MV-4-11 (cell line): ENCODE results near the gene S100A6.
"Not testable (repeated sequence)": the region's sequence is repeated elsewhere in the genome, so short reads cannot be mapped to it uniquely, and the experiment has no call there.

Experiments used
- DNase-seq: peaks from one replicate; lab custom pipeline; 2025; lab: John Stamatoyannopoulos, UW

Gene S100A6

DNA sequence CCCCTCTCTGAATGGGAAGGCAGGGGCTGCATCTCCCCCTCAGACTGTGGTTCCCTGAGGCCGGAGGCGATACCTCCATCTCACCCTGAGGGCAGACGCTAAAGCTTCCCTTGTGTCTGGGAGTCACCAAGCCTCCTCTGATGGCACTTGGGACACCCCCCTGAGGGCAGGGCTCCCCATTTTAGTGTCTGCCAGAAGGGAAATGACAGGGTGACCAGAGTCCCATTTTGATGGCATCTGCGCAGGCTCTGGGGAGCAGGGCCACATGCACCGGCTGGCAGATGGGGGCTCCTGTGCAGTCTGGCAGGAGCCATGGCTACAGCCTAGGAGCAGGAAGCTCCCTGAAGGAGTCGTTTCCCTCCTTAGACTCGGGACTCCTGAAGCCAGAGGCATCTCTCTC, 28.2 kb upstream of the S100A6 start:
- no peak for DNase-seq

DNA sequence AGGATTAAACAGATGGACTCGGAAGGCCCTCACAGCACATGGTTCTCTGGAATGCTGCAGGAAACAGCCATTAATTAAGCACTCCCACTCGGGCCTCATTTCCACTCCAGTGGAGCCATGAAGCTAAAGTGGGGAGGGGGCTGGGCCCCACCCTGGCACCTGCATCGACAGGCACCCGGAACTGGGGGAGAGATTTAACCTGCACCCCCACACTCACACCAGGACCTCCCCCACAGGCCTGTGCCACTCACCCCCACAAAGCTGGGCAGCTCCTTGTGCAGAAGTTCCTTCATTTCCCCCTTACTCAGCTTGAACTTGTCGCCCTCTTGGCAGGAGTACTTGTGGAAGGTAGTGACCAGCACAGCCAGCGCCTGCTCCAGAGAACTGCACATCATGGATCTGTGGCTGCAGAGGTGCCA, 27.7 kb upstream of the S100A6 start:
- DNase-seq: no peak

DNA sequence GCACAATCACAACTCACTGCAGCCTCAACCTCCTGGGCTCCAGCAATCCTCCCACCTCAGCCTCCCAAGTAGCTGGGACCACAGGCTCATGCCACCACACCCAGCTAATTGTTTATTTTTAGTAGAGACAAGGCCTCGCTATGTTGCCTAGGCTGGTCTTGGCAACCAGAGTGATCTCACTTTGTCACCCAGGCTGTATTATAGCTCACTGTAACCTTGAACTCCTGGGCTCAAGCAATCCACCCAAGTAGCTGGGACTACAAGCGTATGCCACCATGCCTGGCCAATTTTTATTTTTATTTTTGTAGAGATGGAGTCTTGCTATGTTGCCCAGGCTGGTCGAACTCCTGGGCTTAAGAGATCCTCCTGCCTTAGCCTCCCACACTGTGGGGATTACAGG, 26.2 kb upstream of the S100A6 start:
- DNase-seq: not testable (repeated sequence)

DNA sequence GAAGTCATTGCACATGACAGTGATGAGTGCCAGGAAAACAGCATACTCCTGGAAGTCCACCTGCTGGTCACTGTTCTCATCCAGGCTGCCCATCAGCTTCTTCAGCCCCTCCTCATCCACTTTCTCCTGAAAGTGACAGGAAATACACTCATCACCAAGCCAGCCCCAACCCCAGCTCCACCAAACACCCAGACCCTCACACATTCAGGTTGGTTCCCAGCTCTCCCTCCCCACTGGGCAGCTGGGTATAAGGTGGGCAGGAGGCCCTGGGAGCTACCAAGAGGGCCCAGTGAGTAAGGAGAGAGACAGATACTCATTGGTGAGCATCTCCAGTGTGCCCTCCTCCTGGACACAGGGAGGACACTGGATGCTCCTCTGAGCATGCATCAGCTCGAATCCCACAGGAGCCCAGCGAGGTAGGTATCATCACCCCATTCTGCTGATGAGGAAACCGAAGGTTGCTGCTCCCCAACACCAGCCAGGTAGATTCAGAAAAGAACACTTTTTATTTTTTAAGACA, 25.7 kb upstream of the S100A6 start:
- DNase-seq: no peak

DNA sequence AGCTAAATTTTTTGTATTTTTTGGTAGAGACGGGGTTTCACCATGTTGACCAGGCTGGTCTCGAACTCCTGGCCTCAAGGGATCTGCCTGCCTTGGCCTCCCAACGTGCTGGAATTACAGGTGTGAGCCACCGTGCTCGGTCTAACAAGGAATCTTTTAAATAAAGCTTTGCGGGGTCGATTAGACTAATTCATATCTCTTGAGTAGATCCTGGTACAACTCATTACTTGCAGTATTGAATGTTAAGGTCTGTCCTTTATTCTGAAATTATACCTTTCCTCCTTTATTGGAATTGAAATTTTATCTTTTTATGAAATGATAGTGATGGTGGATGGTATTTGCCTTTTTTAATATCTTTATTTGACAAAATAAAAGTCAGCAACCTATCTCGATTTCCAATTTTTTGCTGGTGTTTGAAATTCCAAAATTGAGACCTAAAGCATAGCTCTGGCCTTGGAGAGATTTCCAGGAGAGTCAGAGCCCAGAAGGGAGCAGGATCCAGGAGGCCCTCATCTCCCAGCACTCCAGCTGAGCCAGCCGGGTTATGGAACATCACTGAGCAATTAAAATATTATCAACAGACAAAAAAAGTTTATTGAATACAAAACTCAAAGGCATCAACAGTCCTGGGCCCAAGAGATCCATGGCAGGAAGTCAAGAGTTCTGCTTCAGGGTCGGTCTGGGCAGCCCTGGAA, 25.1 kb upstream of the S100A6 start:
- no peak for DNase-seq

DNA sequence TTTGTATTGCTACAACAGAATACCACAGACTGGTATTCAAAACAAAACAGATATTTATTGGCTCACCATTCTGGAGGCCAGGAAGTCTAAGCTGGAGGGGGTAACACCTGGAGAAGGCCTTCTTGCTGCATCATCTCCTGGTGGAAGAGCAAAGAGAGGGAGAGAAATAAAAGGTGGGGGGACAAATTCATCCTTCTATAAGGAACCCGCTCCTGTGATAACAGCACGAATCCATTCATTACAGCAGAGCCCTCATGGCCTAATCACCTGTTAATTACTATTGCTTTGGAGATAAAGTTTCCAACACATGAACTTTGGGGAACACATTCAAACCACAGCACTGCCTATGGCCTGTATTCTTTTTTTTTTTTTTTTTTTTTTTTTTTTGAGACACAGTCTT, 24.4 kb upstream of the S100A6 start:
- DNase-seq: no peak

DNA sequence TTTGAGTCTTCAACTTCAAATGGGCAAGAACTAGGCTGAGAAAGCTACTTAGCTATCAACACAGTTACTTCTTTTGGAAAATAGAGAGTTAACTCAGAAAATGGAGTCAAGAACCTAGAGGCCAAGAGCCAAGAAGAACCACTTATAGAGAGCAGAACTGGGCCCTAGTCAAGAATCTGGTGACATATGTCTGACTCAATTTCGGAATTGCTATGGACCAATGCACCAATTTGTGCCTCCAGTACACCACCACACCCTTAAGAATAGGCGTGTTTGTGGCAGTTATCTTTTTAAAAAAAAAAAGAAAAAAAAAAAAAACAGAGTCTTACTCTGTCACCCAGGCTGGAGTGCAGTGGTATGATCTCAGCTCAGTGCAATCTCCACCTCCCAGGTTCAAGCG, 22.1 kb upstream of the S100A6 start:
- DNase-seq: no peak

DNA sequence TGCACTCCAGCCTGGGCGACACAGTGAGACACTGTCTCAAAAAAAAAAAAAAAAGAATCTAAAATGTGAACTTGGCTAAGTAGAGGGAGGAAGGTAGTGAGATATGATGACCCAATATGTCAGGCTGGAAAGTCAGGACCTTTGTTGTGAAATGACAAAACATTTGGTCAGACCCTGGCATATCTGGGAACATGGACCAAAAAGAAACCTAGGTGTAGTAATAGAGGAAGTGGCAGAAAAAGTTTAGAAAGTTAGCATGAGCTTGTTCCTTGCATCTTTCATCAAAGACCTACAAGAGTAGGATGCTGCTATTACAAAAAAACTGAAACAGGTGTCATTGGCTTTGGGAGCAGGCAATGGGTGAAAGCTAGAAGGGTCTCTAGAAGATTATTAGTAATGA, 20.6 kb upstream of the S100A6 start:
- DNase-seq: peak; percentile 43

DNA sequence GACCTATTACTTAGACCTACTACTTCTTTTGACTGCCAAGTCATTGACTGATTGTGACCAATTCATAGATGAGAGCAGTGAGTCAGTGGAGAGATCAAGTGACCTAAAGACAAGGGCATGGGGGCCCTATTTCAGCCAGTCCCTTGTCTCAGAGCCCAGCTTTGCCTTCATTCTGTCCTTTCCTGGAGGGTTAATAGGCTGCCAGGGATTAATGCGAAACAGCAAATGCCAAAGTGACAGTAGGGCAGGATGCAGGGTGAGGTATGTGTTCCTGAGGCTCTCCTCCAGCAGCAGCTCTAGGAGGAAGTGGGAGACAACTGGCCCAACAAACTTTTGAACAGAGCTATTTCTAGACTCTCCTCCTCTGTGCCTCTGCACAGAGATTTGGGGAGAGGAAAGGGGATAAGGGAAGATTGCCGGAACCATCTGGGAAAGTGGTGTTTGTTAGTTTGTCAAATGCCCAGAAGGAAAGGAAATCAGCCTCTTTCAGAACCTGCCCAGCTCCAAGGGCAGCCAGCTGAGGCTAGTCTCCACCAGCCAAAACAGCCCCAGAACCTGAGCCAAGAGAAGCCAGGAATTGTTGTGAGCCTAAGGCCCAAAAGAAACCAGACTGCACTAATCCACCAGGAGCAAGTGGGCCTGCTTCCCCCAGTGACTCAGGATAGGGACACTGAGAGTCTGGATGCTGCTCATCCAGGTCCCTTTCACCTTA, 18.2 kb upstream of the S100A6 start:
- peak; percentile 56 for DNase-seq

DNA sequence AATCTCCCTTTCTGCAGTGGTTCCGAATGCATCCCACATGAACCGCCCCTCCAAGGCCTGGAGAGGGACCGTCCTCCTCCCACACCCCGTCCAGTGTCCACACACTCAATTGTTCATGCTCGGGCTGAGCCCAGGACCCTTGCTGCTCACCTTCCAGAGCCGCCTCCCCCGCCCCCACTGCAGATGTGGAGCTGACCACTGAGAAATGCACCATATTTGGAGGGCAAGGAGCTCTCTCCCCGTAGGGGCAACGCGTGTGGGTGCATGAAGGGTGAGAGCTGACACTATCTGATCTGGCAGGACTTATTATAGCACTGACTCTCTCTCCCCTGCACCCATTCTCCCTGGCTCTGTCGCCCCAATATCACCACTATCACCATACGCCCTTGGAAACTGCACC, 17.3 kb upstream of the S100A6 start:
- DNase-seq: no peak

DNA sequence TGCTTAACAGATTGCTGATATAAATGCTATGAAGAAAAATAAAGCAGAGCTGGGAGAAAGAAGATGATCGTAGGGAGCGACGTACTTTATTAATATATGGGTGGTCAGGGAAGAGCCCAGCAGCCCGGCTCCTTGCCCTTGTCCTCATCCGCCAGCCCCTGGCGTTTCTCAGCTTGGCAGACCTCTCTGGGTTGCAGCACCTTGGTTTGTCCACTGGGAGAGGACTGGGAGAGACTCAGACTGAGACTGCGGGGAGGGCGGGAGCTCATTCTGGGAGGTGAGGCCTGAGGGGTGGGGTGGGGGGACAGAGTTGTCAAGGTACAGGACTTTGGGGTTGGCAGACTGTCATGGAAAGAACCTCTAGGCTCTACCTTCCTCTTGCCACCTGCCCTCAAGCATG, 16.5 kb upstream of the S100A6 start:
- no peak for DNase-seq

DNA sequence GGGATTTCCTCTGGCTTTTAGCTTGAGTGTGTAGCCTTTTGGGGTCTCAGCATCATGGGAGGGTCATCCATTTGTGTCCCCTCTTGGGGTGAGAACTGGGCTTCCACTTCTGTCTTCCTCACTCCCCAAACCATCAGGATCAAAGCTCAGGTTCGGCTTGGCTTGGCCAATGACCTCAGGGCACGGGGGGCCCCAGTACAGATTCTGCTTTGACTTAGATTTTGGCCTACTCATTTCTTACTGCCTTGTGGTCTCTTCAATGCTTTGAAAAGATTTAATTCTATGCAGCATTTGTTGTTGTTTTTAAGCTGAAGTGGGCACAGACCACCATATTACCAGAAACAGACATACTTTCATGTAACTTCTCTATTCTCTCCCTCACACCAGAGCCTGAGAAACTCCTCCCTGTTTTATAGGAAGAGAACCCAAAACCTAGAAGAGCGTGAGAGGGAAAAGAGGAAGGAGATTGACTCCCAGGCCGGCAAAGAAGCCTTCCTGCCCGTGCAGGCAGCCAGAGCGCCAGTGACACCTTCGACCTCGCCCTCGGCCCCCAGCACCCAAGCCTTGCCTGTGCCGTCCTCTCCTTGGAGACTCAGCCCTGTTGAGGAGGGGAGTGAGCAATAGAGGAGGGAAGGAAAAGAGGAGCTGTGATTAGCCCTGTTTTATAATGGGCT, 15.2 kb upstream of the S100A6 start:
- peak; percentile 84 for DNase-seq

DNA sequence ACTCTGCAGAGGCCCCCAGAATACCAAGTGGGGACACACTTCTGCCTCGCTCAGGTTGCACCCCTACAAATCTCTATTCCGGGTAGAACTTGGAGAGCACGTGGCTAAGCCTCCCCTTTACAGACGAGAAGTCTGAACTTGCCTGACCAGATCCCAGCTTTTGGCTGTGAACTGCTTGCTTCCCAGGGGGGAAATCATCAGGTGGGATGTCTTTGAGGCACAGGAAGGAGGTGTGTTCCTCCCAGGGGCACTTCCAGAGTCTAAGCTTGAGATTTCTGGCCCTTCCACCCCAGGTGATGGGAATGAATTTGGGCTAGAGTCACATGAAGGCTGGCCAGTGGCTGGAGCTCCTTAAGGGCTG, 14.6 kb upstream of the S100A6 start:
- DNase-seq: no peak

DNA sequence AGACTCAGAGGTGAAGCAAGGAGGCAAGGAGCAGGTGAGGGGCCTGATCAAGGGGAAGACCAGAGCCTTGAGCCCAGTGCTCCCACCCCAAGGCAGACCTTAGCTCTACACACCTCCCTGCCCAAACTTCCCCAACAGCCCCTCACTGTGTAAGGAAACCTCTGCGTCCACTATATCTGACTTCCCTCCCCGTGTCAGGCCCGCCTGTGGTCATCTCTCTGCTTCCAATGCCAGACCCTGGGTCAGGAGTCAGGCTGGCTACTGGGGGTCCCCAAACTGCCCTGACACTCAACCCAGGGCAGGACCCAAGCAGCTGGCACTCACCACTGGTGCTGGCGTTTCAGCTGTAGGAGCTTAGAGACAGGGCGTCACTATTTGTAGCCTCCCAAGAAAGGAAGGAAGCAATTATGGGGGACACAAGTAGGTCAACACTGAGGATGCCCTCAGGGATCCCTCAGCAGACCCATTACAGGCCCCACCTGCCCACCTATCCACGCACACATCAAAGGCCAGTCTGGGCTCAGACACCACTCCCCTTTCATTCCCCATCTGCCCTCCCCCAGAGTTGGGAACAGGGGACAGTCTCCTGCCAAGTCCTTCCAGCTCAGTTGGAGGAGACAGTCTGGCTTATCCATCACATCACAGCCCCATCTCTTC, 14.1 kb upstream of the S100A6 start:
- no peak for DNase-seq

DNA sequence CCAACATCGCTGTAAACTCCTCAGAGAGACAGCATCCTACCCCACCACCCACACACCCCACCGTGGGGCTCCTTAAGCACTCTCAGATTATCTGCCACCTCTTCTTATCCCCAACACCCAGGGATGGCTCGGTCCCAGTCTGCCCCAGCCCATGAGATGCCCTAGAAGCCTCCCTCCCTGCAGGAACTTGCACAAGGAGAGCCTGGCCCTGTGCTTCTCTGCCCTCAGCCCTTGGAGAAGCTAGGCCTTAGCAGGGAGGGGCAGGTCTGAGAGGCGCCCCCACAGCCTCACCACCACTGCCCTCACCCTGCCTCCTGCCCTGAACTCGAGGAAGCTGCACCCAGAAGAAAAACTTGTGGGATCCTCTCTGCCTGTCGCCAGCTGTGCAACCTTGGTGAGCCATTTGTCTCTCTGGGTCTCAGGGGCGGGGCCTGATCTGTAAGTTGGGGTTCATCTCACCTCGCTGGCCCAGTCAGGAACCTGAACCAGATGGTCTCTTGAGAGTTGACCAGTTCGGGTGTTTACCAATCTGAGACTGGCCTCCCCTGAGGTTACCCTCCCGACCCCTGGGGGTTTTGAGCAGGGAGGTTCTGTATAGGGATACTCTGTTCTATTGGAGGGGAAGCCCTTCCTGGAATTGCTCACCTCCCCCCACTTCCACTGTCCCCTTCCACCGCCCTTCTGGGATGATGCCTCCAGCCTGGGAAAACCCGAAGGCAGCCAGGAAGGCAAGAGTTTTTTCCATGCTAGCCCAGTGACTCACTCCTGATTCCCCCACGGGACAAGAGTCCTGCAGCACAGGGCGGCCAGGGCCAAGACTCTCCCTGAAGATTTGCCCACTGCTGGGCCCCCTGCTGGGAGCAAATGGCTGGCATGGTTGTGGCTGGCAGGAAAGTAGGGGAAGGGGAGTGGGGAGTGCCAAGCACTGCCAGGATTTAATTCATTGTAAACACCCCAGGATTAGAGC, 13.2 kb upstream of the S100A6 start, which contains the start of gene S100A3:
S100A3 (minus strand) TSS at position 537 of the 967 bp plus-strand sequence. CDS start 773 bp downstream, outside the sequence.
- DNase-seq: no peak

DNA sequence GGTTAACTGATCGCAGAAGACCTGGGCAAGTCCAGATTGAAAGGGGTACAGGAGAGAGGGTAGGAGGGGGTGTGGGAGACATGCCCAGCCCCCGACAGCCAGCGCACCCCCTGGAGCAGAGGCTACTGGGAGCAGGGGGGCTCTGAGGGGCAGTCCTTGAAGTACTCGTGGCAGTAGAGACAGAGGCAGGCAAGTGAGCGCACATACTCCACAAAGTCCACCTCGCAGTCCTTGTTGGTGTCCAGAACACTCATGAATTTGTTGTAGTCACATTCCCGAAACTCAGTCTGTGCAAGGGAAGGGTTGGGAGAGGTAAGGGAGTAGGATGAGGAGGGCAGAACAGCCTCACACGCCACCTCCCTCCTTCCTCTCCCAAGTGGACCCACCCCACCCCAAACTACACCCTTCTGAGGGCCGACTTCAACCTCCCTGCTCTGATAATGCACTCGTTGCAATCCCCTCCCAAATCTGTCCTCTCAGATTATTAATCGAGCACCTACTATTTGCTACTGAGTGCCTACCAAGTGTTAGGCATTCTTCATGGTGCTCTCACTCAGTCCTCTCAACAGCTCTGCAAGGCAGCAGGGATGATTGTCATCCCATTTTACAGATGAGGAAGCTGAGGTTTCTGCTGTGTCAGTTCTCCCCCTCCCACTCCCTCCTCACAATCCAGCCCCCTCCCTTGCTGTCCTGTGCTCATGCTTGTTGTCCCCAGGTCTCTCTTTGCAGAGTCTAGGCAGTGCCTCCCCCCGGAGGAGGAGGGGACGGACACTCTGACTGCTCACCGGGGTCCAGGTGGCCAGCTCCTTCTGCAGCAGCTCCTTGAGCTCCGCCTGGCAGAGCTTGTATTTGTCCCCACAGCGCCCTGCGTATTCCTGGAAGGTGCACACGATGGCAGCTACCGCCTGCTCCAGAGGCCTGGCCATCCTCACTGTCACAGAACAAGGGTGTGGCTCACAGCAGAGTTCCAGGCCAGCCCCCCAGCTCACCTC, 12.1 kb upstream of the S100A6 start:
- DNase-seq: no peak

DNA sequence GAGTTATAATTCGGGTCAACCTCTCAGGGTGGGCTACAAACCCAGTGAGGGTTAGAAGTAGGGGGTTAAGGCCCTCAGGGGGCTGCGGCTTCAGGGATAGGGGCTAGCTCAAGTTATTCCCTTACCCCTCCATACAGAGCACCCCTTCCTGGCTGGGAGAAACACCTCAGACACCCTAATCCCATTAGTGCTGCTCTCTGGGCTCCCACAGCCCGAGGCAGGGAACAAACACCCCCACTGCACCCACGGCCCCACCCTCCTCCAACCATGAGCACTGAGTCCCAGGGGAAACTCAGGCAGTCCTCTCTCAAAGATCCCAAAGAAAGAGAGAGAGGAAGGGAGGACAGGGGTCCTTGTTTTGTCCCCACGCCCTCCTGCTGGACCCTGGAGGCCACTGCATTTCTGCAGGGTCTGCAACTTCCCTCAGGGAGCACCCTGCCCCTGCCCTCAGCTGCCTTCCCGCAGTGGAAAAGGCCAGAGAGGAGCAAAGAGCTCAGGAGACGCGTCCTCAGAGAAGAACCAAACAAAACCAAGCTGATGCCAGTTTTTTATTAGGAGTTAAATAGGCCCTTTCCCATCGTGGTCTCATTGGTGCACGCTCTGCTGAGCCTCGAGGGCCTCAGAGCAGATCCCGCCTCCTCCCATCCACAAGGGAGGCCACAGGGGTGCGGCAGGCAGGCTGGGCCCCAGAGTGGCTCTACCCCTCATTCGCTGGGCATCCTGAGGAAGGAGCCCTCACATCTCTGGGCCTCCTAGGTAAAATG, 11.2 kb upstream of the S100A6 start:
- no peak for DNase-seq

DNA sequence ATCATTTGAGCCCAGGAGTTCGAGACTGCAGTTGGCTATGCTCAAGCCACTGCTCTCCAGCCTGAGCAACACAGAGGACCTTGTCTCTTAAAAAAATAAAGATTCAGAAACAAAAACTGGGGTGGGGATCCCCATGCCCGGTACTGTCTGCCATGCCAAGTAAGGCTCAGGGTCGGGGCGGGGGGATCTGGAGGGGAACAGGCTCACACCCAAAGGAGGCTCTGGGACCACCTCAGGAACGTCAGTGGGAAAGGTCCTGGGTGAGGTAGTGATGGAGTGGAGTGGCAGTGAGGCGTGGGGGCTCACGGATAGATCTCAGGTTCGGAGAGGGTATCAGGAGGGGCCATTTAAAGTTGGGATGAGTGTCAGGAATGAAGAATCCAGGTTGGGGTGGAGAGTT, 10.6 kb upstream of the S100A6 start:
- no peak for DNase-seq
